GM21423 (cell line): ENCODE results near the gene ACAA2.

ENCODE experiments used
- ATAC-seq: cut with Tn5 transposase; IDR thresholded peaks from one replicate; pipeline ENCODE4 v1.9.1; 2021; ENCODE audit warnings: mild to moderate bottlenecking, moderate library complexity; ENCODE audit not compliant: unreplicated experiment

Gene ACAA2

GRCh38 chr18:49813319-49814146, at the start of gene ACAA2:
Gene ACAA2 (minus strand): TSS chr18:49813533. CDS start chr18:49813484, 49 bp downstream.
- ATAC-seq = peak; percentile 77

- no peak for ATAC-seq
Measured at GRCh38 chr18:49862656-49863385, 49.5 kb upstream of the ACAA2 start.

- ATAC-seq = no peak
Measured at GRCh38 chr18:49861659-49862058, 48.3 kb upstream of the ACAA2 start.

GRCh38 chr18:49859725-49860124, 46.4 kb upstream of the ACAA2 start:
- no peak for ATAC-seq

GRCh38 chr18:49859021-49859359, 45.7 kb upstream of the ACAA2 start:
- no peak for ATAC-seq

- ATAC-seq = no peak
Measured at GRCh38 chr18:49858309-49859020, 45.1 kb upstream of the ACAA2 start.

- no peak for ATAC-seq
Measured at GRCh38 chr18:49857708-49858107, 44.4 kb upstream of the ACAA2 start.

- ATAC-seq = no peak
Measured at GRCh38 chr18:49856496-49856895, 43.2 kb upstream of the ACAA2 start.

- ATAC-seq = no peak
Measured at GRCh38 chr18:49855711-49856415, 42.5 kb upstream of the ACAA2 start.

GRCh38 chr18:49854681-49855080, 41.3 kb upstream of the ACAA2 start:
- no peak for ATAC-seq

- no peak for ATAC-seq
Measured at GRCh38 chr18:49853436-49853835, 40.1 kb upstream of the ACAA2 start.

GRCh38 chr18:49853011-49853410, 39.7 kb upstream of the ACAA2 start:
- no peak for ATAC-seq

GRCh38 chr18:49851624-49852023, 38.3 kb upstream of the ACAA2 start:
- no peak for ATAC-seq

GRCh38 chr18:49850636-49851035, 37.3 kb upstream of the ACAA2 start:
- no peak for ATAC-seq

- no peak for ATAC-seq
Measured at GRCh38 chr18:49849331-49850217, 36.2 kb upstream of the ACAA2 start.

- no peak for ATAC-seq
Measured at GRCh38 chr18:49848115-49848514, 34.8 kb upstream of the ACAA2 start.

- ATAC-seq = no peak
Measured at GRCh38 chr18:49847524-49847923, 34.2 kb upstream of the ACAA2 start.

GRCh38 chr18:49846718-49847470, 33.6 kb upstream of the ACAA2 start:
- ATAC-seq = no peak

- ATAC-seq = no peak
Measured at GRCh38 chr18:49846361-49846662, 33.0 kb upstream of the ACAA2 start.
